Measurements from ENCODE around the gene TMEM244. TPM values are rescaled to one million over a fixed set of nuclear protein-coding genes. Genes with fewer than 3 reads are reported as not detected.

Gene TMEM244
- total and polyA plus RNA-seq, 9 of the 15 experiments (the other 6 are each of a cell fraction or from before 2014, with no cell fraction given) = not detected

- TF ChIP-seq THAP7 (CRISPR knock-in tag; IDR thresholded peaks at IDR 0.05) (no peak), ZNF589 (CRISPR knock-in tag; IDR thresholded peaks at IDR 0.05; ENCODE audit: low read depth) (no peak), NFYB (IDR thresholded peaks at IDR 0.05; ENCODE audit: extremely low read depth, insufficient read length) (no peak), POLR2AphosphoS2 (IDR thresholded peaks at IDR 0.05; ENCODE audit: low read length) (no peak), NONO (IDR thresholded peaks at IDR 0.05; ENCODE audit: low read depth in 2 of 2, low read length in 1 of 2) (no peak), CAMTA2 (CRISPR knock-in tag; conservative IDR thresholded peaks at IDR 0.05) (no peak), NCOA1 (IDR thresholded peaks at IDR 0.05; ENCODE audit: low read depth) (peak; percentile 75; the same call in 1 of the 2 replicates), ZBTB17 (CRISPR knock-in tag; IDR thresholded peaks at IDR 0.05) (0 out of 2 replicates have a peak, but pooled peaks have one; percentile 43), FOXJ2 (tag; IDR thresholded peaks at IDR 0.05) (peak; percentile 63; the same call in 1 of the 2 replicates), ZBTB12 (CRISPR knock-in tag; IDR thresholded peaks at IDR 0.05) (no peak), TAF1 (IDR thresholded peaks at IDR 0.05; ENCODE audit: control insufficient read depth, extremely low read depth, insufficient read depth, low read length, severe bottlenecking) (peak; percentile 13), ARNT (IDR thresholded peaks at IDR 0.05) (peak in 1 of 2 experiments; percentile 62; a peak in 1 of 4 replicates), PRPF4 (IDR thresholded peaks at IDR 0.05; ENCODE audit: insufficient read depth, low read depth, low read length, poor library complexity, severe bottlenecking) (no peak), SIX5 (IDR thresholded peaks at IDR 0.05; ENCODE audit: borderline replicate concordance in 1 of 2, insufficient read depth in 1 of 2, low read depth in 1 of 2, low read length in 2 of 2) (no peak), RBM17 (IDR thresholded peaks at IDR 0.05; ENCODE audit: borderline replicate concordance, low read depth, low read length) (no peak), MBD2 (IDR thresholded peaks at IDR 0.05; ENCODE audit: borderline replicate concordance, low read depth) (peak; percentile 83), FOXM1 (IDR thresholded peaks at IDR 0.05; ENCODE audit: low read depth) (peak; percentile 80), FOXM1 (CRISPR knock-in tag; IDR thresholded peaks at IDR 0.05; ENCODE audit: low read depth) (no peak), BDP1 (IDR thresholded peaks at IDR 0.05; ENCODE audit: insufficient read depth, insufficient read length) (no peak)
- TF ChIP-seq, protein P1, sequence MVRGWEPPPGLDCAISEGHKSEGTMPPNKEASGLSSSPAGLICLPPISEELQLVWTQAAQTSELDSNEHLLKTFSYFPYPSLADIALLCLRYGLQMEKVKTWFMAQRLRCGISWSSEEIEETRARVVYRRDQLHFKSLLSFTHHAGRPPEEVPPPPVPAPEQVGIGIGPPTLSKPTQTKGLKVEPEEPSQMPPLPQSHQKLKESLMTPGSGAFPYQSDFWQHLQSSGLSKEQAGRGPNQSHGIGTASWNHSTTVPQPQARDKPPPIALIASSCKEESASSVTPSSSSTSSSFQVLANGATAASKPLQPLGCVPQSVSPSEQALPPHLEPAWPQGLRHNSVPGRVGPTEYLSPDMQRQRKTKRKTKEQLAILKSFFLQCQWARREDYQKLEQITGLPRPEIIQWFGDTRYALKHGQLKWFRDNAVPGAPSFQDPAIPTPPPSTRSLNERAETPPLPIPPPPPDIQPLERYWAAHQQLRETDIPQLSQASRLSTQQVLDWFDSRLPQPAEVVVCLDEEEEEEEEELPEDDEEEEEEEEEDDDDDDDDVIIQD (CRISPR knock-in tag; IDR thresholded peaks at IDR 0.05) = no peak
- TF ChIP-seq, protein P2, sequence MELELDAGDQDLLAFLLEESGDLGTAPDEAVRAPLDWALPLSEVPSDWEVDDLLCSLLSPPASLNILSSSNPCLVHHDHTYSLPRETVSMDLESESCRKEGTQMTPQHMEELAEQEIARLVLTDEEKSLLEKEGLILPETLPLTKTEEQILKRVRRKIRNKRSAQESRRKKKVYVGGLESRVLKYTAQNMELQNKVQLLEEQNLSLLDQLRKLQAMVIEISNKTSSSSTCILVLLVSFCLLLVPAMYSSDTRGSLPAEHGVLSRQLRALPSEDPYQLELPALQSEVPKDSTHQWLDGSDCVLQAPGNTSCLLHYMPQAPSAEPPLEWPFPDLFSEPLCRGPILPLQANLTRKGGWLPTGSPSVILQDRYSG (tag; conservative IDR thresholded peaks at IDR 0.05; ENCODE audit: low read depth) = no peak
- TF ChIP-seq, protein P3, sequence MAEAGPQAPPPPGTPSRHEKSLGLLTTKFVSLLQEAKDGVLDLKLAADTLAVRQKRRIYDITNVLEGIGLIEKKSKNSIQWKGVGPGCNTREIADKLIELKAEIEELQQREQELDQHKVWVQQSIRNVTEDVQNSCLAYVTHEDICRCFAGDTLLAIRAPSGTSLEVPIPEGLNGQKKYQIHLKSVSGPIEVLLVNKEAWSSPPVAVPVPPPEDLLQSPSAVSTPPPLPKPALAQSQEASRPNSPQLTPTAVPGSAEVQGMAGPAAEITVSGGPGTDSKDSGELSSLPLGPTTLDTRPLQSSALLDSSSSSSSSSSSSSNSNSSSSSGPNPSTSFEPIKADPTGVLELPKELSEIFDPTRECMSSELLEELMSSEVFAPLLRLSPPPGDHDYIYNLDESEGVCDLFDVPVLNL (CRISPR knock-in tag; IDR thresholded peaks at IDR 0.05; ENCODE audit: low read depth) = no peak
Measured at GRCh38 chr6:129852257-129852858, 8.8 kb downstream of the TMEM244 start (continued).

All from K562 (cell line).